Measurements from ENCODE around the gene SCYGR5.
"Not testable (repeated sequence)": the region's sequence is repeated elsewhere in the genome, so short reads cannot be mapped to it uniquely, and the experiment has no call there.

Gene SCYGR5

GRCh38 chr2:227673620-227674019 is 7.0 kb downstream of the SCYGR5 start:
- DNase-seq (ENCODE audit: low read depth, low spot score): not testable (repeated sequence)

DNA sequence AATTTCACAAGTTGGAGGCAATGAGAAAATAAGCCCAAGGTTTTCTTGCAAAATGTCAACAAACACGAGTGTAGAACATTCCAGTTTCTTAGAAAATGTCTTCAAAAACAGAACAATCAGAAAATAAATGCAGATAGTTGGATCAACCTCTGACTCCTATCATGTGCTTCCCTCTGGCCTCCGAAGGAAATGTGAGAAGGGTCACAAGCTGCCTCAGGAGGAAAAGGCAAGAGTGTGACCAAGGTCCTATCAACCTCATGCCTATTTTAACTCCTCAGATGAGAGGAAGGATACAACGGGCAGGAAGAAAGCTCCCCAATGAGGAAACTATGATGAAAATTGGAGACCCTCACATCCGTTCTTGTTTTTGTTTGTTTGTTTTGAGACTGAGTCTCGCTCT is 7.9 kb downstream of the SCYGR5 start:
- no peak for DNase-seq (ENCODE audit: low read depth, low spot score)

- no peak for DNase-seq (ENCODE audit: low read depth, low spot score)
Observed at GRCh38 chr2:227677928-227678327, 11.3 kb downstream of the SCYGR5 start.

- no peak for DNase-seq (ENCODE audit: low read depth, low spot score)
Observed at GRCh38 chr2:227684258-227684657, 17.7 kb downstream of the SCYGR5 start.

DNA sequence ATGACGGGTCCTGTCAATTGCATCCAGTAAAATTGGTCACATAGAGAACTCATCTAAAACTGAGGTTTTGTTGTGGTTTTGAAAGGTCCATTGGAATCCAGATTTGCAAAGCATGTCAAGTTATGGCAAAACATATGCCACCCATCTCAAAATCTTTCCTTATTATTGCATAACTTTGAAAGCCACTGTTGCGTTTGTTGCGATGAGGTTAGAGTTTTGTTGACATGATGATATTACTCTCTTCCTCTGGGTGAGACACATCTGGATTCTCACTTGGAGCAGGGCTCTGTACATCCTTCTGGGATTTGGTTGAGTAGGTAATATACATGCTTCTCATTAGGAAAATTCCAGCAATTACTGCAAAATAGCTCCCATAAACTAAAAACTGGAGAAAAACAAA is 20.6 kb downstream of the SCYGR5 start:
- no peak for DNase-seq (ENCODE audit: low read depth, low spot score)

DNA sequence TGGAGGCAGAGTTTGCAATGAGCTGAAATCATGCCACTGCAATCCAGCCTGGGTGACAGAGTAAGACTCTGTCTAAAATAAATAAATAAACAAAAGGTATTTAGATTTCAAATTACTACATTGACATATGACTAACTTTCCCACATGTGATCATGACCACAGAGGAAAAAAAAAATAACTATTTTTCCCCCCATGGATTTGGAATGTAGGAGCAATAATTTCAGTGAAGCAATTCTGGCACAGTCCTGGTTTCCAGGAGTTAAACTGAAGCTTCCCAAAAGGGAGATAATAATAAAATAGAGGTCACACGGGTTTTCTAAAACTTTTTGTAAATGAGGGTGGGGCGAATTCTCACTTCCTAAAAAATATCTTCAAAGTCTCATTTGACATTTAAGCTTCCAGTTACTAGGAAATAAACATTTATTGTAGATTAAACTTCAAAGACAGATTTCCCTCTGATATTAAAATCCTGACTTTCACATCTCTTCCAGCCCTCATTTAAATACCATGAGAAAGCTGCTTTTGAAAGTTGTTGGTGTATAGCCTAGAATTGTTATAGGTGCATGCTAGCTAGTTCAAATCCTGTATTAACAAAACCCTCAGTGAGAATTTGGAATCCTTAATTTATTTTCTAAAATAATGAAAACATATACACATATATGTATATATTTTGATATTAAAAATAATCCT is 30.5 kb downstream of the SCYGR5 start:
- no peak for DNase-seq (ENCODE audit: low read depth, low spot score)

GRCh38 chr2:227701556-227701955 is 35.0 kb downstream of the SCYGR5 start:
- no peak for DNase-seq (ENCODE audit: low read depth, low spot score)

- DNase-seq (ENCODE audit: low read depth, low spot score): no peak
Observed at GRCh38 chr2:227703280-227703732, 36.7 kb downstream of the SCYGR5 start.

GRCh38 chr2:227703961-227704360 is 37.4 kb downstream of the SCYGR5 start:
- no peak for DNase-seq (ENCODE audit: low read depth, low spot score)

GRCh38 chr2:227706859-227707258 is 40.3 kb downstream of the SCYGR5 start:
- DNase-seq (ENCODE audit: low read depth, low spot score): no peak

GRCh38 chr2:227707390-227707789 is 40.8 kb downstream of the SCYGR5 start:
- no peak for DNase-seq (ENCODE audit: low read depth, low spot score)

GRCh38 chr2:227710986-227711385 is 44.4 kb downstream of the SCYGR5 start:
- DNase-seq (ENCODE audit: low read depth, low spot score): no peak

DNA sequence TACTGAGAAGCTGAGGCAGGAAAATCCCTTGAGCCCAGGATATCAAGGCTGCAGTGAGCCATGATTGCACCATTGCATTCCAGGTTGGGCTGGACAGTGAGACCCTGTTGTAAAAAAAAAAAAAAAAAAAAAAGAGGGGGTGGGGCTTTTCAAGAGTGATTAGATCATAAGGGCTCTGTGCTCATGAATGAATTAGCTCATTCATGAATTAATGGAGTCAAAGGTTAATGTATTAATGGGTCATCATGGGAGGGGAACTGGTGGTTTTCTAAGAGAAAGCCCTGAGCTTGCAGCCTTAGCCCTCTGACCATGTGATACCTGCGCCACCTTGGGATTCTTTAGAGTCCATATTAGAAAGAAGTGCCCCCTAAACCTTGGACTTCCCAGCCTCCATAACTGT is 46.7 kb downstream of the SCYGR5 start:
- no peak for DNase-seq (ENCODE audit: low read depth, low spot score)

- no peak for DNase-seq (ENCODE audit: low read depth, low spot score)
Observed at GRCh38 chr2:227716501-227716900, 49.9 kb downstream of the SCYGR5 start.
